Immature natural killer cell (primary cell): Measurements from ENCODE around the gene MPHOSPH10. TPM values are rescaled to one million over a fixed set of nuclear protein-coding genes. Genes with fewer than 3 reads are reported as not detected.
"Not testable (repeated sequence)": the region's sequence is repeated elsewhere in the genome, so short reads cannot be mapped to it uniquely, and the experiment has no call there.

Source experiments
- DNase-seq, 3 donors: peaks; one replicate each; pipeline ENCODE4 v3.0.0; 2022; ENCODE audit warnings: mixed read lengths in 1 of 3
- H3K27ac Mint-ChIP-seq, 6 donors: one replicate each; pipeline ENCODE4 v1.8.0; 2020; ENCODE audit warnings: mixed read lengths in 6 of 6, mild to moderate bottlenecking in 5 of 6, inconsistent platforms in 4 of 6, moderate library complexity in 3 of 6
- H3K27me3 Mint-ChIP-seq, 3 donors: one replicate each; pipeline ENCODE4 v1.8.0; 2020 to 2021; ENCODE audit warnings: low read depth in 3 of 3, mild to moderate bottlenecking in 3 of 3, mixed read lengths in 3 of 3, moderate library complexity in 3 of 3, inconsistent platforms in 1 of 3
- H3K36me3 Mint-ChIP-seq, 3 donors: one replicate each; pipeline ENCODE4 v1.8.0; 2020; ENCODE audit warnings: mixed read lengths in 3 of 3, inconsistent platforms in 2 of 3, mild to moderate bottlenecking in 2 of 3
- H3K4me1 Mint-ChIP-seq, 2 donors: one replicate each; pipeline ENCODE4 v1.8.0; 2020; ENCODE audit warnings: inconsistent platforms in 2 of 2, mild to moderate bottlenecking in 2 of 2, mixed read lengths in 2 of 2, moderate library complexity in 1 of 2
- H3K4me3 Mint-ChIP-seq, 5 donors: one replicate each; pipeline ENCODE4 v1.8.0; 2020; ENCODE audit warnings: mild to moderate bottlenecking in 5 of 5, mixed read lengths in 5 of 5, inconsistent platforms in 3 of 5, moderate library complexity in 3 of 5
- H3K9me3 Mint-ChIP-seq, 6 donors: one replicate each; pipeline ENCODE4 v1.8.0; 2020; ENCODE audit warnings: mild to moderate bottlenecking in 6 of 6, mixed read lengths in 6 of 6, inconsistent platforms in 4 of 6, moderate library complexity in 3 of 6
- polyA plus RNA-seq, 3 donors: library from polyadenylated mRNA; unstranded; fragments of 300-500 nt; fragmentation: Illumina TruSeq; gene quantifications; one replicate each; pipeline ENCODE4 v1.2.3, GENCODE V29; 2021

The MPHOSPH10 gene
- polyA plus RNA-seq, 3 donors from 2014 or later, result 7.7 to 22.6 (median 13.4) TPM

GRCh38 chr2:71106463-71106862 lies 24.0 kb upstream of the MPHOSPH10 start:
- H3K27ac Mint-ChIP-seq, H3K9me3 Mint-ChIP-seq, H3K4me1 Mint-ChIP-seq, DNase-seq, H3K4me3 Mint-ChIP-seq, H3K27me3 Mint-ChIP-seq: not testable (repeated sequence)
- H3K36me3 Mint-ChIP-seq, result peaks cover 6 to 20% (median 6%) of the 10 kb centered on the region in 3 donors

- no peak for DNase-seq
- peaks cover 0 to 3% (median 1%) of the 10 kb centered on the region in 3 donors for H3K27me3 Mint-ChIP-seq
- peaks cover 6 to 20% (median 10%) of the 10 kb centered on the region in 3 donors for H3K36me3 Mint-ChIP-seq
- peak overlapping the region in 1 of 6 donors; percentile 53 for H3K27ac Mint-ChIP-seq
- H3K4me1 Mint-ChIP-seq, result no peaks in the 10 kb centered on the region
- no peak overlapping the region for H3K4me3 Mint-ChIP-seq
- no peaks in the 10 kb centered on the region for H3K9me3 Mint-ChIP-seq
Measured at GRCh38 chr2:71108091-71108490, 22.3 kb upstream of the MPHOSPH10 start.

- Mint-ChIP-seq H3K27ac (no peak overlapping the region), H3K27me3 (no peaks in the 10 kb centered on the region), H3K36me3 (peaks cover 16 to 27% (median 23%) of the 10 kb centered on the region in 3 donors), H3K4me1 (no peaks in the 10 kb centered on the region), H3K4me3 (no peak overlapping the region), H3K9me3 (no peaks in the 10 kb centered on the region)
- DNase-seq, result no peak
Measured at GRCh38 chr2:71113843-71114242, 16.6 kb upstream of the MPHOSPH10 start.

GRCh38 chr2:71117063-71117462 lies 13.4 kb upstream of the MPHOSPH10 start:
- no peaks in the 10 kb centered on the region for H3K27me3 Mint-ChIP-seq
- no peak for DNase-seq
- no peak overlapping the region for H3K27ac Mint-ChIP-seq

GRCh38 chr2:71120195-71120594 lies 10.2 kb upstream of the MPHOSPH10 start:
- Mint-ChIP-seq H3K4me3 (no peak overlapping the region), H3K27ac (no peak overlapping the region), H3K36me3 (peaks cover 3 to 30% (median 13%) of the 10 kb centered on the region in 3 donors), H3K9me3 (no peaks in the 10 kb centered on the region), H3K27me3 (no peaks in the 10 kb centered on the region), H3K4me1 (peaks cover 0 to 6% of the 10 kb centered on the region in 2 donors)
- DNase-seq, result no peak

More at GRCh38 chr2:71117063-71117462, 13.4 kb upstream of the MPHOSPH10 start:
- H3K9me3 Mint-ChIP-seq, result no peaks in the 10 kb centered on the region
- H3K4me3 Mint-ChIP-seq, result no peak overlapping the region
- peaks cover 0 to 6% of the 10 kb centered on the region in 2 donors for H3K4me1 Mint-ChIP-seq
- H3K36me3 Mint-ChIP-seq, result peaks cover 12 to 31% (median 25%) of the 10 kb centered on the region in 3 donors

DNA sequence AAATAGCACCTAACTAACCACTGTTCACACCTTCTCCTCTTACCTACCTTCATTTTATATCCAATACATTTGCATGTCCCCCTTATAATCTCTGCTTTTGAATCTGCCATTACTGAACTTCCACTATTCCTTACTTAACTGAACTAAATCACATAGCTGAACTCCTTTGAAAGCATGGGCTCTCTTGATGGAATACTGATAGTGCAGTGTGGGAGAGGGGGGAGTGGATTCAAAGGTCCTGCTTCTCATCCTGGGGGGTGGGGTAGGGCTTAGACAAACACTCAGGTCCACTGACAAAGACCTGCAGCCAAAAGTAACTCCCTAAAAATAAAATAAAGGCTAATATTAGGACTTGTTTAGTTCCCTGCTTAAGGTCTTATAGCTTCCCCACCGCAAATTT lies 9.0 kb upstream of the MPHOSPH10 start:
- peaks cover 0 to 6% of the 10 kb centered on the region in 2 donors for H3K4me1 Mint-ChIP-seq
- H3K9me3 Mint-ChIP-seq, result no peaks in the 10 kb centered on the region
- no peak for DNase-seq
- H3K27me3 Mint-ChIP-seq, result no peaks in the 10 kb centered on the region
- no peak overlapping the region for H3K4me3 Mint-ChIP-seq
- H3K27ac Mint-ChIP-seq, result no peak overlapping the region
- peaks cover 0 to 30% (median 13%) of the 10 kb centered on the region in 3 donors for H3K36me3 Mint-ChIP-seq

DNA sequence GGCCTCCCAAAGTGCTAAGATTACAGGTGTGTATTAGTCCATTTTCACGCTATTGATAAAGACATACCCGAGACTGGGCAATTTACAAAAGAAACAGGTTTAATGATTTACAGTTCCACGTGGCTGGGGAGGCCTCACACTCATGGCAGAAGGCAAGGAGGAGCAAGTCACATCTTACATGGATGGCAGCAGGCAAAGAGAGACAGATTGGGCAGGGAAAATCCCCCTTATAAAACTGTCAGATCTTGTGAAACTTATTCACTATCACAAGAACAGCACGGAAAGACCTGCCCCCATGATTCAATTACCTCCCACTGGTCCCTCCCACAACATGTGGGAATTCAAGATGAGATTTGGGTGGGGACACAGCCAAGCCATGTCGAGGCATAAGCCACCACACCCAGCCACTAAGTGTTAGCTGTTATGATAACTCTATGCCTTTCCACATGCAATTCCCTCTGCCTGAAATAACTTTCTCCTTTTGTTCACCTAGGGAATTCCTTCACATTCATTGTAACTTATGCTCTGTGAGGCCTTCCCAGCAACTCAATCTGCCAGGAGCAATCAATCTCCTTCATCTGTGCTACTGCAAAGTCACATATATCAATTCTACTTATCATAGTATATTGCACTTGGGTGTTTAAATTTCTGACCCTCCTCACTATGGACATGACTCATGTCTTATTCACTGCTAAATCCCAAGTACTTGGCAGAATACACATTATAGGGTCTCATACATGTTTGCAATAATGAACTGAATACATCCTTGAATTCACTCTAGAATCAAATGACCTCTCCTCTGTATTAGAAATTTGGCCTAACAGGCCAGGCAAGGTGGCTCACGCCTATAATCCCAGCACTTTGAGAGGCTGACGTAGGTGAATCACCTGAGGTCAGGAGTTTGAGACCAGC lies 7.8 kb upstream of the MPHOSPH10 start:
- H3K4me1 Mint-ChIP-seq, result peaks cover 0 to 13% of the 10 kb centered on the region in 2 donors
- H3K27me3 Mint-ChIP-seq, result no peaks in the 10 kb centered on the region
- H3K9me3 Mint-ChIP-seq, result no peaks in the 10 kb centered on the region
- no peak overlapping the region for H3K4me3 Mint-ChIP-seq
- H3K36me3 Mint-ChIP-seq, result peaks cover 0 to 25% (median 11%) of the 10 kb centered on the region in 3 donors
- DNase-seq, result no peak
- no peak overlapping the region for H3K27ac Mint-ChIP-seq

GRCh38 chr2:71125506-71126294 lies 4.7 kb upstream of the MPHOSPH10 start:
- H3K27me3 Mint-ChIP-seq, result peaks cover 0 to 7% (median 5%) of the 10 kb centered on the region in 3 donors
- no peak overlapping the region for H3K4me3 Mint-ChIP-seq
- no peak overlapping the region for H3K27ac Mint-ChIP-seq
- peaks cover 18 to 31% of the 10 kb centered on the region in 2 donors for H3K4me1 Mint-ChIP-seq
- H3K36me3 Mint-ChIP-seq, result peaks cover 0 to 13% (median 0%) of the 10 kb centered on the region in 3 donors
- no peak for DNase-seq
- no peaks in the 10 kb centered on the region for H3K9me3 Mint-ChIP-seq

- H3K36me3 Mint-ChIP-seq, result peaks cover 0 to 9% (median 0%) of the 10 kb centered on the region in 3 donors
- peaks cover 0 to 7% (median 5%) of the 10 kb centered on the region in 3 donors for H3K27me3 Mint-ChIP-seq
- no peak overlapping the region for H3K4me3 Mint-ChIP-seq
- no peak for DNase-seq
- H3K27ac Mint-ChIP-seq, result no peak overlapping the region
- peaks cover 18 to 25% of the 10 kb centered on the region in 2 donors for H3K4me1 Mint-ChIP-seq
- H3K9me3 Mint-ChIP-seq, result no peaks in the 10 kb centered on the region
Measured at GRCh38 chr2:71126957-71127356, 3.5 kb upstream of the MPHOSPH10 start.

DNA sequence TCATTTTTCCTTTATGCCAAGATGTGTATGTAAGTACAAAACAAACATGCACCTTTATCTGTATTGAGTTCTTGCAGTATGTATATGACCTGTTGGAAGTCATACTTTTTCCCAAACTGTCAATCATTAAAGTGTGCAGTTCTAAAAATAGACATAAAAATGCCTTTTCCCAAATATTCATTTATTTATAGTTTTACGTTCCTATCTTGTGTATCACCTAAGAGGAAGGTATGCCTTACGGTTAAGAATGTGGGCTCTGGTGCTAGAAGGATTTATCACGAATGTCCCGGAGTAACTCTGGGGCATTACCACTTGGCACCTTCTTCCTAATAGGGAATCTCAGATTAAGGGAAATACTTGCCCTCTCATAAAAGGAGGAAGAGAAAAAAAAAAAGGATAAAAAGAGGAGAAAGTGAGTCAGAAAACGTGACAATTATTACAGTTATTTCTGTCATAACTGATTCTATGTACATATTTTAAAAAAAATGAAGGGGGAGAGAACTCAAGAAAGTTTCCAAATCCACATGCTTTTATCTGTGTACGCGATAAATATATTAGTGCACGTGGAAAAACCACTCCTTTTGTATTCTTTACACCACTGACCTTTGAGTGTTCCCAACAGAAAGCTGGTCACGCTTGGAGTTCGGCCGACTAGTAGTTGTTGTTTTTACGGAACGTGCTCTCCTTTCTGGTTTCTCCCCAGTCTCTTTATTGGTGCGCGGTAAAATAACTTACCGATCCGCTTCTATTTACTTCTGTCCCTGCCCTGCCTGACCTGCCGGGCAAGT lies 1.1 kb upstream of the MPHOSPH10 start:
- Mint-ChIP-seq H3K4me3 (no peak overlapping the region), H3K9me3 (no peaks in the 10 kb centered on the region), H3K27me3 (peaks cover 0 to 7% (median 5%) of the 10 kb centered on the region in 3 donors), H3K36me3 (peaks cover 0 to 5% (median under 1%) of the 10 kb centered on the region in 3 donors), H3K27ac (no peak overlapping the region), H3K4me1 (peaks cover 18 to 25% of the 10 kb centered on the region in 2 donors)
- no peak for DNase-seq

DNA sequence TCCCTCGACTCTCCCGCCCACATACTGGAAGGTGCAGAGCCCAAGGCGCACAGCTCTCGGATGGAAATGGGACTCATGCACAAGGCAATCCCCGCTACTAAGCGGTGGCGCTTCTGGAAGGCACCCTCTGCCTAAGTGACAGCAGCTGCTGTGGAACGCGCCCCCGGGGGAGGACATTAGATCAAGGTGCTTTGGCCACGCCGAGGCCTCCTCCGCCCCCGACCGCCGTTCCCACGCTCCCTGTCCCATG lies 607 bp upstream of the MPHOSPH10 start:
- Mint-ChIP-seq H3K27ac (no peak overlapping the region), H3K36me3 (peaks cover 0 to 10% (median 5%) of the 10 kb centered on the region in 3 donors), H3K4me1 (peaks cover 18 to 25% of the 10 kb centered on the region in 2 donors), H3K9me3 (no peaks in the 10 kb centered on the region), H3K4me3 (no peak overlapping the region), H3K27me3 (peaks cover 0 to 7% (median 5%) of the 10 kb centered on the region in 3 donors)
- no peak for DNase-seq

GRCh38 chr2:71130905-71131244 lies 441 bp downstream of the MPHOSPH10 start:
- H3K27ac Mint-ChIP-seq, result no peak overlapping the region
- no peak overlapping the region for H3K4me3 Mint-ChIP-seq
- H3K27me3 Mint-ChIP-seq, result peaks cover 0 to 7% (median 5%) of the 10 kb centered on the region in 3 donors
- peaks cover 18 to 25% of the 10 kb centered on the region in 2 donors for H3K4me1 Mint-ChIP-seq
- no peak for DNase-seq
- peaks cover 0 to 12% (median 9%) of the 10 kb centered on the region in 3 donors for H3K36me3 Mint-ChIP-seq
- no peaks in the 10 kb centered on the region for H3K9me3 Mint-ChIP-seq

DNA sequence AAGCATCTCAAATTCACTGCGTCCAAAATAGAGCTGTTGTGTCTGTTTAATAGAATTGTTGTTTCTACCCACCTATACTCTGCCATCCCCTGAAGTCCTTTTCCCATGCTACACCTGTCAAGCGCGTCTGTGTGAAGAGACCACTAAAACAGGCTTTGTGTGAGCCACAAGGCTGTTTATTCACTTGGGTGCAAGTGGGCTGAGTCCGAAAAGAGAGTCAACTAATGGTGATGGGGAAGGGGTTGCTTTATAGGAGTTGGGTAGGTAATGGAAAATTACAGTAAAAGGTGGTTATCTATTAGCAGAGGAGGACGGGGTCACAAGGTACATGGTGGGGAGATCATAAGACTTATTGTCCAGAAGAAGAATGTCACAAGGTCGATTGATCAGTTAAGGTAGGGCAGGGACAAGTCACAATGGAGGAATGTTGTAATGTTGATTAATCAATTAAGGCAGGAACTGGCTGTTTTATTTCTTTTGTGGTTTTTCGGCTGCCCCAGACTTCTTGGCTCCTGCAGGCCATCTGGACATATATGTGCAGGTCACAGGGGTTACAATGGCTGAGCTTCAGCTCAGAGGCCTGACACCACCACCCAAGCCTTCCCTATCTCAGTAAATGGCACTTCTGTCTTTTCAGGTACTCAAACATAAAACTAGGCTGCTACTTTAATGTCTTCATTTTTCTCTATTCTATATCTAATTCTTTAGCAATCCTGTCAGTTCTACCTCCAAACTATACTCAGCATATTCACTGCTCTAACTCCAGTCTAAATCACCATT lies 1.1 kb downstream of the MPHOSPH10 start:
- not testable (repeated sequence) for H3K27ac Mint-ChIP-seq, H3K9me3 Mint-ChIP-seq, DNase-seq, H3K27me3 Mint-ChIP-seq, H3K4me3 Mint-ChIP-seq
- Mint-ChIP-seq H3K36me3 (peaks cover 0 to 15% (median 9%) of the 10 kb centered on the region in 3 donors), H3K4me1 (peaks cover 18 to 25% of the 10 kb centered on the region in 2 donors)
